GM21717 (cell line): Measurements from ENCODE around the gene POLR2E.

Source experiments
- ATAC-seq: cut with Tn5 transposase; IDR thresholded peaks from one replicate; pipeline ENCODE4 v1.9.1; 2021; ENCODE audit warnings: mild to moderate bottlenecking, moderate library complexity; ENCODE audit not compliant: unreplicated experiment

Gene POLR2E

GRCh38 chr19:1098177-1099051 is 3.2 kb upstream of the POLR2E start:
- no peak for ATAC-seq

DNA sequence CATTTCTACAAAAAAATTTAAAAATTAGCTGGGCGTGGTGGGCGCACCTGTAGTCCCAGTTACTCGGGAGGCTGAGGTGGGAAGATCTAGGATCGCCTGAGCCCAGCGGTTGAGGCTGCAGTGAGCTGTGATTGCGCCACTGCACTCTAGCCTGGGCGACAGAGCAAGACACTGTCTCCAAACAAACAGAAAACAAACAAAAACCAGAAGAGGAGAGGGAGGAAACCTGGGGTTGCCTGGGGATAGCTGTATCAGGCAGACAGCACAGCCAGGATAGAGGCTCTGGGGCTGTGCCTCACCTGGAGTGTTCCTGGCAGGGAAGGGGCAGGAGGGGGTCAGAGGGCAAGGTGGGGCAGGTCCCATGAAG is 2.6 kb upstream of the POLR2E start:
- no peak for ATAC-seq

GRCh38 chr19:1094655-1094977 is 559 bp downstream of the POLR2E start:
- ATAC-seq = no peak

GRCh38 chr19:1093811-1094553 is 1.2 kb downstream of the POLR2E start:
- no peak for ATAC-seq

- no peak for ATAC-seq
Measured at GRCh38 chr19:1093330-1093729, 1.8 kb downstream of the POLR2E start.

- ATAC-seq = no peak
Measured at GRCh38 chr19:1091544-1092175, 3.5 kb downstream of the POLR2E start.

- no peak for ATAC-seq
Measured at GRCh38 chr19:1090731-1091543, 4.2 kb downstream of the POLR2E start.

- ATAC-seq = no peak
Measured at GRCh38 chr19:1089891-1090290, 5.3 kb downstream of the POLR2E start.

GRCh38 chr19:1089126-1089771 is 5.9 kb downstream of the POLR2E start:
- ATAC-seq = no peak

DNA sequence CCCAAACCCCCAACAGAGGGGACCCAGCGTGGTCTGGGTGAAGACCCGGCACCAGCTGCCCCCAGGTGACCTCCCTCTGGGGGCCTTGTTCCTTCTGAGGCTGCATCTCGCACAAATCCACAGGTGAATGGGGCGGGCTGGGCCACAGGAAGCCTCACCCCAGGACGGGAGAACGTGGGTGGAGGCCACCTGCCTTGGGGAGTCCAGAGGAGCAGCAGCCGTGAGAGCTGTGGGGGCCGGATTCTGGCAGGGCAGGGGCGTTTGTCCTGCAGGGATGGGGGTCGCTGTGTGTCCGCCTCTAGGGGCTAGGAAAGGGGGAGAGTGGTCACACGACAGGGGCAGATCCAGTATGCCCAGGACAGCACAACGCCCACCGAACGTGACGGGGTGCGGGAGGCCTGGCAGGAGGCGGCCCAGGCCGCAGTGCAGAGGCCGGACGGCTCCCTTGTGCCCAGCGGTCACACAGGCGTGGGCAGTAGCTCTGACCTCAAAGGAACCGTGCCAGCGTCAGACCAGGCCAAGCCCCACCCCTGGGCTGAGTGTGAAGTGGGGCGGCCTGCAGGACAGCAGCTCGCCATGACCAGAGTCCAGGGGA is 6.7 kb downstream of the POLR2E start:
- ATAC-seq = no peak

GRCh38 chr19:1087813-1088415 is 7.3 kb downstream of the POLR2E start:
- ATAC-seq = no peak

DNA sequence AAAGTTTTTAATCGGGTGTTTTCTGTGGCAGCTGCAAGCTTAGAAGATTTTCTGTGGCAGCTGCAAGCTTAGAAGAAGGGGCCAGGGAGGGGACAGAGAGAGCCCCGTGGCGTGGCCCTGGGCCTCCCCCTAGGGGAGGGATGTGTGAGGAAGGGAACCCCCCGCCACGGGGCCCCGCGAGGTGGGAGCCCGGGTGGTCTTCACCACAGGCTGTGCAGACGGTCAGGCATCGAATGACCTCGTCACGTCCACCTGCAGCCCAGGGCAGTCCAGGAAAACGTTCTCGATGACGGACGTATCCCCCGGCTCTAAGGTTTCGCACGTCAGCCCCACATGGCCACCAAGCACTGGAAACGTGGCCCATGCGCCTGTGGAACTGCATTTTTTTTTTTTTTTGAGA is 8.6 kb downstream of the POLR2E start:
- no peak for ATAC-seq

DNA sequence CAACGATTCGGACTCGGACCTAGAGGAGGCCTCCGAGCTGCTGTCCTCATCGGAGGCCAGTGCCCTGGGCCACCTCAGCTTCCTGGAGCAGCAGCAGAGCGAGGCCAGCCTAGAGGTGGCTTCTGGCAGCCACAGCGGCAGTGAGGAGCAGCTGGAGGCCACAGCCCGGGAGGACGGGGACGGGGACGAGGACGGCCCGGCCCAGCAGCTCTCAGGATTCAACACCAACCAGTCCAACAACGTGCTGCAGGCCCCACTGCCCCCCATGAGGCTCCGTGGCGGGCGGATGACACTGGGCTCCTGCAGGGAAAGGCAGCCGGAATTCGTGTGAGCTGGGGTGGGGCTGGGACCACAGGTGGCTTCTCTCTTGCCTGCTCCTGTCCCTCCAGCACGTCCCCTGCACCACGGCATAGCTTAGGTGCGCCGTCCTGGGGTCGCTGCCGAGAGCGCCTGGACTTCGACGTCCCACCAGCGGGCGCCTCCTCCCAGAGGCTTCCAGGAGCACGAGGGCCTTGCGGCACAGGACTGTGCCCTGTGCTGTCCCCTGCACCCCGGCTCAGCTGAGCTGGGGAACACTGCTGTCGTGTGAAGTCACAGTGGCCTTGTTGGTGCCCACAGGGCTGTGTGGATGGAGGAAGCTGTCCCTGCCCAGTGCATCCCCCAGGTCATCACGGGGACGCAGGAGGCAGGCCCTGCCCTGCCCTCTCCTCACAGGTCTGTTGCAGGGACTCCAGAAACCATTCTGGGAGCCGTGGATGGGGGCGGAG is 9.3 kb downstream of the POLR2E start:
- no peak for ATAC-seq

GRCh38 chr19:1085053-1085658 is 10.0 kb downstream of the POLR2E start:
- no peak for ATAC-seq

DNA sequence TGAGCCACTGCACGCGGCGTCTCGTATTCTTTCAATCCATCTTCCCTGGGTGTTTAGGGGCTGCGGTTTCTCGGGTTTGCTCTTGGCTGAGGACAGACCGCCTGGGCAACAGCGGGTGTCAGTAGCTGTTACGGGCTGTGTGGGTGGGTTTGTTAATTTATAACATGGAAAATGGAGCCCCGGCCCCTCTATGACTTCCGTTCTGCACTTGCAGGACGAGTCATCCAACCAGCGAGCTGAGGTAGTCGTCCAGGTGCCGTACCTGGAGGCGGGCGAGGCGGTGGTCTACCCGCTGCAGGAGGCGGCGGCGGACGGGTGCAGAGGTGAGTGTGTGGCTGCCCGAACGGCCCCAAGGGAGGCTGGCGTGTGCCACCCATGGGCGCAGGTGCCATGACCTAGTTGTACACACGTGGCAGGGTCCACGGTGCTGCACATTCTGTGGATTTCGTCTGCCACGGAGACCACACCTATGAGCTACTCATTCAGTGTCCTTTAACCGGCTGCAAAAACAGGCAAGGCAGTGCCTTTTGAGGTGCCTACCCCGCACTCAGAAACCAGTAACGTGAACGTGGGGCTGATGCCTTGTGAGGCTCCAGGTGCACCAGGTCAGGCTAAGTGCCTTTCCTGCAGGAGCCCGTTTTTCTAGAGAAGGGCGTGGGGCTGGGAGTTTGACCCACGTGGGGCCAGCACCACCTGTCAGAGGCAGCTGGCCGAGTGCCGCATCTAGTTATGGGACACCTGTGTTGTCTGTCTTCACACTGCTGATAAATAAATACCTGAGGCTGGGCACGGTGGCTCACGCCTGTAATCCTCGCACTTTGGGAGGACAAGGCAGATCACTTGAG is 10.9 kb downstream of the POLR2E start:
- ATAC-seq = no peak

- ATAC-seq = no peak
Measured at GRCh38 chr19:1082928-1083816, 12.0 kb downstream of the POLR2E start.
